IMR-90 (cell line): ENCODE data around the gene DUSP7. TPM values are rescaled to one million over a fixed set of nuclear protein-coding genes. Genes with fewer than 3 reads are reported as not detected.

ENCODE experiments used
- ATAC-seq: fragments of 200-7000 bp; cut with Tn5 transposase; 2 replicates; pipeline ENCODE4 v1.9.1; 2020; ENCODE audit warnings: low read depth, mild to moderate bottlenecking, moderate library complexity
- BruUV-seq: library from RNA; stranded (reverse); fragments of 400-500 nt; replicated peaks from 2 replicates; lab custom pipeline; 2021; lab: Mats Ljungman, UMichigan
- CTCF ChIA-PET: fragments of 300-600 bp; formaldehyde crosslinking; extraction: SDS; loops from one replicate; lab custom pipeline; 2021; ENCODE audit warnings: antibody characterized with exemption; lab: Yijun Ruan, JAX
- POLR2A ChIA-PET: fragments of 300-600 bp; sonication (Branson Sonifier 250); formaldehyde crosslinking; loops from one replicate; lab custom pipeline; 2022; ENCODE audit warnings: antibody characterized with exemption; ENCODE audit not compliant: unreplicated experiment; lab: Charles Lee
- DNase-seq: peaks from one replicate; pipeline ENCODE4 v3.0.0; 2013
- H2AFZ ChIP-seq: replicated peaks from 2 replicates; pipeline ENCODE3; 2013; ENCODE audit warnings: low read length, mild to moderate bottlenecking; ENCODE audit not compliant: poor library complexity
- H2AK5ac ChIP-seq: 2 replicates; pipeline ENCODE4 v1.6.1; 2013; ENCODE audit warnings: low read depth, low read length, inconsistent platforms
- H2AK9ac ChIP-seq: replicated peaks from 2 replicates; pipeline ENCODE3; 2013; ENCODE audit warnings: mild to moderate bottlenecking, low read depth, low read length, moderate library complexity; ENCODE audit not compliant: poor library complexity
- H2BK120ac ChIP-seq: 2 replicates; pipeline ENCODE4 v1.6.1; 2013; ENCODE audit warnings: low read depth, low read length, inconsistent platforms
- H2BK15ac ChIP-seq: 3 replicates; pipeline ENCODE4 v1.6.1; 2013; ENCODE audit warnings: low read depth, low read length, inconsistent platforms
- H2BK20ac ChIP-seq: 2 replicates; pipeline ENCODE4 v1.6.1; 2013; ENCODE audit warnings: low read depth, mild to moderate bottlenecking, inconsistent platforms, low read length, moderate library complexity
- H2BK5ac ChIP-seq: 2 replicates; pipeline ENCODE4 v1.6.1; 2013; ENCODE audit warnings: mild to moderate bottlenecking, low read depth, low read length, inconsistent platforms; ENCODE audit not compliant: poor library complexity, severe bottlenecking
- H3K14ac ChIP-seq: replicated peaks from 2 replicates; pipeline ENCODE4 v1.6.1; 2013; ENCODE audit warnings: low read depth, low read length, inconsistent platforms
- H3K18ac ChIP-seq: 2 replicates; pipeline ENCODE4 v1.6.1; 2013; ENCODE audit warnings: low read depth, low read length, control low read depth
- H3K23ac ChIP-seq: 2 replicates; pipeline ENCODE4 v1.6.1; 2013; ENCODE audit warnings: low read depth, low read length, inconsistent platforms
- H3K27ac ChIP-seq: 2 replicates; pipeline ENCODE4 v1.5.1; 2013; ENCODE audit warnings: mild to moderate bottlenecking, control low read depth, low read length; ENCODE audit not compliant: insufficient read depth
- H3K27me3 ChIP-seq: 2 replicates; pipeline ENCODE4 v1.6.1; 2013; ENCODE audit warnings: low read length; ENCODE audit not compliant: control insufficient read depth, insufficient read depth
- H3K36me3 ChIP-seq: 2 replicates; pipeline ENCODE4 v1.6.1; 2013; ENCODE audit warnings: low read length, mixed read lengths; ENCODE audit not compliant: control insufficient read depth, insufficient read depth
- H3K4ac ChIP-seq: 2 replicates; pipeline ENCODE4 v1.6.1; 2013; ENCODE audit warnings: low read depth, low read length, inconsistent platforms
- H3K4me1 ChIP-seq: 2 replicates; pipeline ENCODE4 v1.6.1; 2013; ENCODE audit warnings: low read length, mixed read lengths; ENCODE audit not compliant: control insufficient read depth, insufficient read depth
- H3K4me2 ChIP-seq: 2 replicates; pipeline ENCODE4 v1.6.1; 2013; ENCODE audit warnings: low read depth, mild to moderate bottlenecking, control low read depth, low read length, moderate library complexity
- H3K4me3 ChIP-seq: 2 replicates; pipeline ENCODE4 v1.5.1; 2013; ENCODE audit warnings: low read depth, mild to moderate bottlenecking, control low read depth, low read length, moderate library complexity; ENCODE audit not compliant: insufficient read depth
- H3K56ac ChIP-seq: 2 replicates; pipeline ENCODE4 v1.6.1; 2013; ENCODE audit warnings: low read length, inconsistent platforms; ENCODE audit not compliant: insufficient read depth; ENCODE audit errors: extremely low read depth
- H3K79me1 ChIP-seq, 2 experiments: 2 replicates each; pipeline ENCODE4 v1.6.1; 2013; ENCODE audit warnings: low read length in 2 of 2, inconsistent platforms in 1 of 2, low read depth in 1 of 2
- H3K9ac ChIP-seq: 2 replicates; pipeline ENCODE4 v1.6.1; 2013; ENCODE audit warnings: low read depth, low read length, control low read depth
- H3K9me1 ChIP-seq: 2 replicates; pipeline ENCODE4 v1.6.1; 2013; ENCODE audit warnings: low read length, inconsistent platforms; ENCODE audit not compliant: insufficient read depth
- H3K9me3 ChIP-seq: 2 replicates; pipeline ENCODE4 v1.6.1; 2013; ENCODE audit warnings: low read length; ENCODE audit not compliant: control insufficient read depth, insufficient read depth
- H4K20me1 ChIP-seq: 2 replicates; pipeline ENCODE4 v1.6.1; 2013; ENCODE audit warnings: low read length, inconsistent platforms; ENCODE audit not compliant: insufficient read depth
- H4K5ac ChIP-seq: 2 replicates; pipeline ENCODE4 v1.6.1; 2013; ENCODE audit warnings: mild to moderate bottlenecking, low read depth, low read length, control low read depth
- H4K8ac ChIP-seq, 2 experiments: 2 replicates each; pipeline ENCODE4 v1.6.1; 2013; ENCODE audit warnings: low read depth in 2 of 2, low read length in 2 of 2, control low read depth in 1 of 2, inconsistent platforms in 1 of 2
- H4K91ac ChIP-seq: 2 replicates; pipeline ENCODE4 v1.6.1; 2013; ENCODE audit warnings: low read depth, low read length, inconsistent platforms; ENCODE audit not compliant: insufficient read depth
- BHLHE40 ChIP-seq: fragments of 150-350 bp; IDR thresholded peaks from 2 replicates; pipeline ENCODE4 v1.6.1; 2016; ENCODE audit warnings: mild to moderate bottlenecking, low read depth, low read length
- CHD1 ChIP-seq: IDR thresholded peaks from 2 replicates; pipeline ENCODE4 v1.6.1; 2012; ENCODE audit warnings: low read depth, low read length, improper control_type of control experiment
- FOS ChIP-seq: fragments of 150-350 bp; IDR thresholded peaks from 2 replicates; pipeline ENCODE4 v1.6.1; 2016; ENCODE audit warnings: low read depth, low read length
- MAZ ChIP-seq: IDR thresholded peaks from 2 replicates; pipeline ENCODE4 v1.6.1; 2012; ENCODE audit warnings: low read depth, mild to moderate bottlenecking, low read length, improper control_type of control experiment, moderate library complexity, borderline replicate concordance
- RAD21 ChIP-seq: IDR thresholded peaks from 2 replicates; pipeline ENCODE4 v1.6.1; 2012; ENCODE audit warnings: low read length, improper control_type of control experiment
- RFX5 ChIP-seq: IDR thresholded peaks from 2 replicates; pipeline ENCODE4 v1.8.0; 2012; ENCODE audit warnings: low read depth, mild to moderate bottlenecking, low read length, moderate library complexity
- WGBS, 2 experiments: methylation state at CpG; one replicate each; pipeline versions ENCODE4 v1.1.5 to v1.1.7; 2013; ENCODE audit warnings: missing lambda C conversion rate in 2 of 2; ENCODE audit not compliant: insufficient read length in 1 of 2; ENCODE audit errors: extremely low coverage in 2 of 2; 5-methylcytosine and 5-hydroxymethylcytosine counted together
- dilution Hi-C: fragments of 300-500 bp; cut with HindIII; formaldehyde crosslinking; loops from one replicate; pipeline ENCODE4 v1.14.3; 2018; ENCODE audit warnings: low sequenced_read_pairs; ENCODE audit not compliant: unreplicated experiment
- in situ Hi-C: fragments of 300-500 bp; cut with MboI; formaldehyde crosslinking; loops from 3 replicates; pipeline ENCODE4 v1.14.3; 2019; ENCODE audit warnings: low sequenced_read_pairs, inconsistent platforms, mixed read lengths
- intact Hi-C: fragments of 100-400 bp; cut with micrococcal nuclease; formaldehyde crosslinking; loops from 2 replicates; pipeline ENCODE4 v1.10.0; 2022
- polyA plus RNA-seq, 3 experiments: library from polyadenylated mRNA; depleted of rRNA; stranded (reverse); fragments of >200 nt; gene quantifications; 2 replicates each; pipeline ENCODE4 v1.2.3, GENCODE V29; 2012; ENCODE audit warnings: low replicate concordance in 1 of 3
- total RNA-seq: library from RNA; depleted of rRNA; stranded (reverse); fragments of >200 nt; gene quantifications from 2 replicates; pipeline ENCODE4 v1.2.3, GENCODE V29; 2012
- TF ChIP-seq, protein P1 (sequence below): conservative IDR thresholded peaks from 2 replicates; pipeline ENCODE4 v1.5.1; 2012; ENCODE audit warnings: mild to moderate bottlenecking, low read depth, low read length, improper control_type of control experiment
- TF ChIP-seq, protein P2 (sequence below): fragments of 150-350 bp; IDR thresholded peaks from 2 replicates; pipeline ENCODE4 v1.6.1; 2017; ENCODE audit warnings: mild to moderate bottlenecking, antibody characterized with exemption, low read length, low read depth

Gene DUSP7
- total and polyA plus RNA-seq, 2 of the 4 experiments (the other 2 are of a cell fraction): 9.3 to 24.0 TPM

DNA sequence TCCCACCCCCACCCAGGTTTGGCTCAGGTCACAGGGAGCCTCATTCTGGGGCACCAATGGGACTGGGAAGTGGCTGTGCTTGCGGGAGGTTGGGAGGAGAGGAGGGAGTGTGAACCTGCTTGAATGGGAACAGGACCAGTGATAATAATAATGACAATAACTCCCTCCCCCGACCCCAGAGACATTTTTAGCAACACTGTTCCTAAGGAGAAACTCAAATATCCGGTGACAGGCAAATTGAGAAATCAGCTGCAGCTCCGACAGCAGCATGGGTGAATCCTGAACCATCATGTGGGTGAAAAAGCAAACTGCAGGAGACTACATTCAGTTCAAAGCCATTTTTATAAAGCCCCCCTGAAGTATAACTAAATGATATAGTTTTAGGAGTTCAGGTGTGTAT lies 49.1 kb downstream of the DUSP7 start:
- peaks cover 11% of the 10 kb centered on the region for H3K4me1 ChIP-seq
- CTCF ChIA-PET: interaction anchor here (0.7 kb wide), 1 partner anchor 116 kb away, joined by 6 read pairs; no protein-coding TSS in a partner anchor

More for the DNA sequence above, 49.1 kb downstream of the DUSP7 start:
- Histone ChIP-seq H3K4me2 (no peak overlapping the region), H2AK9ac (no peak overlapping the region), H2AK5ac (no peak overlapping the region), H2BK120ac (no peak overlapping the region), H4K5ac (no peak overlapping the region), H4K20me1 (no peaks in the 10 kb centered on the region), H3K9ac (no peak overlapping the region), H3K9me1 (no peaks in the 10 kb centered on the region), H3K14ac (no peak overlapping the region), H3K27ac (no peak overlapping the region), H3K4ac (no peak overlapping the region), H4K91ac (no peak overlapping the region), H2BK15ac (no peak overlapping the region), H3K79me1 (no peaks in the 10 kb centered on the region), H3K56ac (no peak overlapping the region), H3K4me3 (no peak overlapping the region), H3K23ac (no peak overlapping the region), H3K9me3 (no peaks in the 10 kb centered on the region), H2AFZ (no peak overlapping the region), H3K27me3 (no peaks in the 10 kb centered on the region), H3K36me3 (no peaks in the 10 kb centered on the region), H4K8ac (no peak overlapping the region), H2BK5ac (no peak overlapping the region), H3K18ac (no peak overlapping the region), H2BK20ac (no peak overlapping the region)
- dilution Hi-C loops: no loop called here
- TF ChIP-seq FOS (no peak), RAD21 (no peak), MAZ (no peak), BHLHE40 (no peak), CHD1 (no peak), RFX5 (no peak)
- TF ChIP-seq, protein P1, sequence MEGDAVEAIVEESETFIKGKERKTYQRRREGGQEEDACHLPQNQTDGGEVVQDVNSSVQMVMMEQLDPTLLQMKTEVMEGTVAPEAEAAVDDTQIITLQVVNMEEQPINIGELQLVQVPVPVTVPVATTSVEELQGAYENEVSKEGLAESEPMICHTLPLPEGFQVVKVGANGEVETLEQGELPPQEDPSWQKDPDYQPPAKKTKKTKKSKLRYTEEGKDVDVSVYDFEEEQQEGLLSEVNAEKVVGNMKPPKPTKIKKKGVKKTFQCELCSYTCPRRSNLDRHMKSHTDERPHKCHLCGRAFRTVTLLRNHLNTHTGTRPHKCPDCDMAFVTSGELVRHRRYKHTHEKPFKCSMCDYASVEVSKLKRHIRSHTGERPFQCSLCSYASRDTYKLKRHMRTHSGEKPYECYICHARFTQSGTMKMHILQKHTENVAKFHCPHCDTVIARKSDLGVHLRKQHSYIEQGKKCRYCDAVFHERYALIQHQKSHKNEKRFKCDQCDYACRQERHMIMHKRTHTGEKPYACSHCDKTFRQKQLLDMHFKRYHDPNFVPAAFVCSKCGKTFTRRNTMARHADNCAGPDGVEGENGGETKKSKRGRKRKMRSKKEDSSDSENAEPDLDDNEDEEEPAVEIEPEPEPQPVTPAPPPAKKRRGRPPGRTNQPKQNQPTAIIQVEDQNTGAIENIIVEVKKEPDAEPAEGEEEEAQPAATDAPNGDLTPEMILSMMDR: no peak
- TF ChIP-seq, protein P2, sequence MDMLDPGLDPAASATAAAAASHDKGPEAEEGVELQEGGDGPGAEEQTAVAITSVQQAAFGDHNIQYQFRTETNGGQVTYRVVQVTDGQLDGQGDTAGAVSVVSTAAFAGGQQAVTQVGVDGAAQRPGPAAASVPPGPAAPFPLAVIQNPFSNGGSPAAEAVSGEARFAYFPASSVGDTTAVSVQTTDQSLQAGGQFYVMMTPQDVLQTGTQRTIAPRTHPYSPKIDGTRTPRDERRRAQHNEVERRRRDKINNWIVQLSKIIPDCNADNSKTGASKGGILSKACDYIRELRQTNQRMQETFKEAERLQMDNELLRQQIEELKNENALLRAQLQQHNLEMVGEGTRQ: no peak
- no CpG with 5 or more reads among the region's 4 CpGs for WGBS, 2 experiments
- POLR2A ChIA-PET: no interaction called here
- BruUV-seq: no TSS peak
- intact Hi-C loops: no loop called here
- in situ Hi-C loops: no loop called here
- no peak for DNase-seq
- no peak for ATAC-seq
